NCI-H2196 treated with DMSO at 0.1 percent for 48 hours (cell line): Measurements from ENCODE around the gene SIL1.
"Not testable (repeated sequence)": the region's sequence is repeated elsewhere in the genome, so short reads cannot be mapped to it uniquely, and the experiment has no call there.

Source experiments
- DNase-seq: peaks from one replicate; lab custom pipeline; 2025; ENCODE audit not compliant: unreplicated experiment; lab: John Stamatoyannopoulos, UW

Gene SIL1

GRCh38 chr5:139204196-139204595 lies 6.0 kb upstream of the SIL1 start:
- DNase-seq = no peak

- no peak for DNase-seq
Measured at GRCh38 chr5:139199321-139199720, 1.2 kb upstream of the SIL1 start.

GRCh38 chr5:139196296-139196956 lies 1.7 kb downstream of the SIL1 start:
- DNase-seq = no peak

- no peak for DNase-seq
Measured at GRCh38 chr5:139194486-139194885, 3.7 kb downstream of the SIL1 start.

- no peak for DNase-seq
Measured at GRCh38 chr5:139193928-139194327, 4.2 kb downstream of the SIL1 start.

- not testable (repeated sequence) for DNase-seq
Measured at GRCh38 chr5:139192906-139193305, 5.3 kb downstream of the SIL1 start.

- DNase-seq = not testable (repeated sequence)
Measured at GRCh38 chr5:139191954-139192353, 6.2 kb downstream of the SIL1 start.

- no peak for DNase-seq
Measured at GRCh38 chr5:139190125-139190524, 8.0 kb downstream of the SIL1 start.

- DNase-seq = no peak
Measured at GRCh38 chr5:139188558-139189270, 9.5 kb downstream of the SIL1 start.

GRCh38 chr5:139186752-139187326 lies 11.3 kb downstream of the SIL1 start:
- no peak for DNase-seq

- DNase-seq = no peak
Measured at GRCh38 chr5:139186261-139186660, 11.9 kb downstream of the SIL1 start.

- no peak for DNase-seq
Measured at GRCh38 chr5:139185589-139185988, 12.6 kb downstream of the SIL1 start.

GRCh38 chr5:139183502-139183901 lies 14.7 kb downstream of the SIL1 start:
- DNase-seq = no peak

- DNase-seq = no peak
Measured at GRCh38 chr5:139182528-139183296, 15.5 kb downstream of the SIL1 start.

GRCh38 chr5:139181835-139182452 lies 16.2 kb downstream of the SIL1 start:
- DNase-seq = no peak

- DNase-seq = no peak
Measured at GRCh38 chr5:139181322-139181730, 16.8 kb downstream of the SIL1 start.

GRCh38 chr5:139180850-139181249 lies 17.3 kb downstream of the SIL1 start:
- DNase-seq = no peak

- not testable (repeated sequence) for DNase-seq
Measured at GRCh38 chr5:139179778-139180513, 18.2 kb downstream of the SIL1 start.

- DNase-seq = peak; percentile 30
Measured at GRCh38 chr5:139178935-139179334, 19.2 kb downstream of the SIL1 start.

GRCh38 chr5:139178589-139178917 lies 19.6 kb downstream of the SIL1 start:
- DNase-seq = no peak
